WTC11 (cell line): ENCODE results near the gene RGS6. TPM values are rescaled to one million over a fixed set of nuclear protein-coding genes. Genes with fewer than 3 reads are reported as not detected.

ENCODE experiments used
- ATAC-seq: fragments of 200-7000 bp; cut with Tn5 transposase; 2 replicates; pipeline ENCODE4 v1.10.0; 2021; ENCODE audit warnings: mild to moderate bottlenecking, moderate library complexity
- CTCF ChIA-PET: fragments of 300-600 bp; sonication (Branson Sonifier 250); formaldehyde crosslinking; loops from one replicate; lab custom pipeline; 2021; ENCODE audit warnings: antibody characterized with exemption; lab: Charles Lee
- POLR2A ChIA-PET: fragments of 350-600 bp; sonication (Branson Sonifier 250); formaldehyde crosslinking; loops from one replicate; lab custom pipeline; 2021; ENCODE audit warnings: antibody characterized with exemption; lab: Charles Lee
- DNase-seq: peaks from one replicate; pipeline ENCODE4 v3.0.0; 2021; ENCODE audit warnings: low spot score
- H3K27ac Mint-ChIP-seq: 2 replicates; pipeline ENCODE4 v1.8.0; 2021; ENCODE audit warnings: mixed read lengths
- H3K27me3 Mint-ChIP-seq: 2 replicates; pipeline ENCODE4 v1.8.0; 2021; ENCODE audit warnings: low read depth, mild to moderate bottlenecking, moderate library complexity, mixed read lengths
- H3K36me3 Mint-ChIP-seq: 2 replicates; pipeline ENCODE4 v1.8.0; 2021; ENCODE audit warnings: mixed read lengths
- H3K4me1 Mint-ChIP-seq: 2 replicates; pipeline ENCODE4 v1.8.0; 2022; ENCODE audit warnings: mixed read lengths
- H3K4me3 Mint-ChIP-seq: 2 replicates; pipeline ENCODE4 v1.8.0; 2021; ENCODE audit warnings: mild to moderate bottlenecking, moderate library complexity, mixed read lengths
- H3K9me3 Mint-ChIP-seq: 2 replicates; pipeline ENCODE4 v1.8.0; 2021; ENCODE audit warnings: mixed read lengths
- CBFB ChIP-seq: sonication (generic); formaldehyde crosslinking; IDR thresholded peaks from 2 replicates; pipeline ENCODE4 v1.8.1; 2022; ENCODE audit warnings: mild to moderate bottlenecking, low read depth, missing genetic modification reagents
- CREM ChIP-seq: sonication (generic); formaldehyde crosslinking; IDR thresholded peaks from 2 replicates; pipeline ENCODE4 v1.8.1; 2022; ENCODE audit warnings: mild to moderate bottlenecking, missing genetic modification reagents, moderate library complexity
- CTCF ChIP-seq: fragments of 200-600 bp; IDR thresholded peaks from 2 replicates; pipeline ENCODE4 v1.8.0; 2022; ENCODE audit warnings: antibody characterized with exemption
- FOXK1 ChIP-seq: sonication (generic); formaldehyde crosslinking; IDR thresholded peaks from 2 replicates; pipeline ENCODE4 v1.8.0; 2022; ENCODE audit warnings: mild to moderate bottlenecking, moderate library complexity, missing genetic modification reagents
- HMGA2 ChIP-seq: fragments of 250-450 bp; sonication (Bioruptor Pico); IDR thresholded peaks from 2 replicates; pipeline ENCODE4 v1.4.0; 2021; ENCODE audit warnings: mild to moderate bottlenecking, moderate library complexity
- IRF2 ChIP-seq: sonication (generic); formaldehyde crosslinking; IDR thresholded peaks from 2 replicates; pipeline ENCODE4 v1.8.0; 2022; ENCODE audit warnings: low read depth, missing genetic modification reagents, borderline replicate concordance
- JAZF1 ChIP-seq: fragments of 250-450 bp; sonication (Bioruptor Pico); IDR thresholded peaks from 2 replicates; pipeline ENCODE4 v1.9.0; 2021; ENCODE audit warnings: moderate library complexity, mild to moderate bottlenecking, inconsistent platforms
- MXD4 ChIP-seq: fragments of 250-450 bp; sonication (Bioruptor Pico); IDR thresholded peaks from 2 replicates; pipeline ENCODE4 v1.8.0; 2021; ENCODE audit warnings: mild to moderate bottlenecking, moderate library complexity, borderline replicate concordance
- MYBL2 ChIP-seq: sonication (generic); formaldehyde crosslinking; IDR thresholded peaks from 2 replicates; pipeline ENCODE4 v1.8.1; 2023; ENCODE audit warnings: mild to moderate bottlenecking, moderate library complexity, missing genetic modification reagents
- NFYB ChIP-seq: sonication (generic); formaldehyde crosslinking; conservative IDR thresholded peaks from 2 replicates; pipeline ENCODE4 v1.8.0; 2022; ENCODE audit warnings: low read depth, missing genetic modification reagents
- PREB ChIP-seq: sonication (generic); formaldehyde crosslinking; IDR thresholded peaks from 2 replicates; pipeline ENCODE4 v1.8.1; 2022; ENCODE audit warnings: mild to moderate bottlenecking, missing genetic modification reagents, moderate library complexity, borderline replicate concordance
- SMAD4 ChIP-seq: sonication (generic); formaldehyde crosslinking; IDR thresholded peaks from 2 replicates; pipeline ENCODE4 v1.8.0; 2022; ENCODE audit warnings: mild to moderate bottlenecking, missing genetic modification reagents
- SOX15 ChIP-seq: fragments of 250-450 bp; sonication (Bioruptor Pico); IDR thresholded peaks from 2 replicates; pipeline ENCODE4 v1.9.0; 2021; ENCODE audit warnings: mild to moderate bottlenecking
- SP1 ChIP-seq: sonication (generic); formaldehyde crosslinking; conservative IDR thresholded peaks from 2 replicates; pipeline ENCODE4 v1.8.1; 2022; ENCODE audit warnings: missing genetic modification reagents
- TEAD4 ChIP-seq: sonication (generic); formaldehyde crosslinking; IDR thresholded peaks from 2 replicates; pipeline ENCODE4 v1.8.0; 2022; ENCODE audit warnings: mild to moderate bottlenecking, missing genetic modification reagents
- ZNF121 ChIP-seq: sonication (generic); formaldehyde crosslinking; IDR thresholded peaks from 2 replicates; pipeline ENCODE4 v1.8.0; 2023; ENCODE audit warnings: missing genetic modification reagents
- ZNF232 ChIP-seq: sonication (generic); formaldehyde crosslinking; IDR thresholded peaks from 2 replicates; pipeline ENCODE4 v1.8.0; 2022; ENCODE audit warnings: mild to moderate bottlenecking, missing genetic modification reagents
- ZNF671 ChIP-seq: fragments of 250-450 bp; sonication (Bioruptor Pico); IDR thresholded peaks from 2 replicates; pipeline ENCODE4 v1.8.0; 2021; ENCODE audit warnings: mild to moderate bottlenecking
- ZSCAN18 ChIP-seq: fragments of 250-450 bp; sonication (Bioruptor Pico); IDR thresholded peaks from 2 replicates; pipeline ENCODE4 v2.1.2; 2022; ENCODE audit warnings: mild to moderate bottlenecking, moderate library complexity
- total RNA-seq: library from RNA; stranded (reverse); gene quantifications from 3 replicates; pipeline ENCODE4 v1.2.3, GENCODE V29; 2021
- TF ChIP-seq, protein P1 (sequence below): sonication (generic); formaldehyde crosslinking; IDR thresholded peaks from 2 replicates; pipeline ENCODE4 v1.8.1; 2022; ENCODE audit warnings: missing genetic modification reagents, borderline replicate concordance
- TF ChIP-seq, protein P2 (sequence below): sonication (generic); formaldehyde crosslinking; IDR thresholded peaks from 2 replicates; pipeline ENCODE4 v1.8.1; 2023; ENCODE audit warnings: mild to moderate bottlenecking, missing genetic modification reagents
- TF ChIP-seq, protein P3 (sequence below): sonication (generic); formaldehyde crosslinking; IDR thresholded peaks from 2 replicates; pipeline ENCODE4 v1.8.1; 2022; ENCODE audit warnings: low read depth, missing genetic modification reagents, borderline replicate concordance
- TF ChIP-seq, protein P4 (sequence below): fragments of 250-450 bp; sonication (Bioruptor Pico); IDR thresholded peaks from 2 replicates; pipeline ENCODE4 v1.8.0; 2021; ENCODE audit warnings: mild to moderate bottlenecking

Gene RGS6
- total RNA-seq, 1 experiment from 2014 or later: 1.0 TPM

GRCh38 chr14:72146241-72146640 lies 214.0 kb downstream of the RGS6 start:
- ChIA-PET POLR2A (no interaction called here), CTCF (no interaction called here)
- ATAC-seq (no peak), DNase-seq (no peak)
- Mint-ChIP-seq H3K36me3 (peaks cover 2% of the 10 kb centered on the region), H3K27ac (no peak overlapping the region), H3K4me3 (no peak overlapping the region), H3K4me1 (no peaks in the 10 kb centered on the region), H3K9me3 (peaks cover 29% of the 10 kb centered on the region), H3K27me3 (no peaks in the 10 kb centered on the region; the same call in 1 of the 2 replicates)
- TF ChIP-seq JAZF1 (no peak), HMGA2 (CRISPR knock-in tag) (no peak), TEAD4 (CRISPR knock-in tag) (no peak), CTCF (no peak), PREB (CRISPR knock-in tag) (no peak), ZNF671 (CRISPR knock-in tag) (no peak), SMAD4 (CRISPR knock-in tag) (no peak), ZSCAN18 (no peak), CREM (CRISPR knock-in tag) (no peak), NFYB (CRISPR knock-in tag) (no peak), SOX15 (no peak)
- TF ChIP-seq, protein P1, sequence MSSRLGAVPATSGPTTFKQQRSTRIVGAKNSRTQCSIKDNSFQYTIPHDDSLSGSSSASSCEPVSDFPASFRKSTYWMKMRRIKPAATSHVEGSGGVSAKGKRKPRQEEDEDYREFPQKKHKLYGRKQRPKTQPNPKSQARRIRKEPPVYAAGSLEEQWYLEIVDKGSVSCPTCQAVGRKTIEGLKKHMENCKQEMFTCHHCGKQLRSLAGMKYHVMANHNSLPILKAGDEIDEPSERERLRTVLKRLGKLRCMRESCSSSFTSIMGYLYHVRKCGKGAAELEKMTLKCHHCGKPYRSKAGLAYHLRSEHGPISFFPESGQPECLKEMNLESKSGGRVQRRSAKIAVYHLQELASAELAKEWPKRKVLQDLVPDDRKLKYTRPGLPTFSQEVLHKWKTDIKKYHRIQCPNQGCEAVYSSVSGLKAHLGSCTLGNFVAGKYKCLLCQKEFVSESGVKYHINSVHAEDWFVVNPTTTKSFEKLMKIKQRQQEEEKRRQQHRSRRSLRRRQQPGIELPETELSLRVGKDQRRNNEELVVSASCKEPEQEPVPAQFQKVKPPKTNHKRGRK (CRISPR knock-in tag): no peak
- TF ChIP-seq, protein P2, sequence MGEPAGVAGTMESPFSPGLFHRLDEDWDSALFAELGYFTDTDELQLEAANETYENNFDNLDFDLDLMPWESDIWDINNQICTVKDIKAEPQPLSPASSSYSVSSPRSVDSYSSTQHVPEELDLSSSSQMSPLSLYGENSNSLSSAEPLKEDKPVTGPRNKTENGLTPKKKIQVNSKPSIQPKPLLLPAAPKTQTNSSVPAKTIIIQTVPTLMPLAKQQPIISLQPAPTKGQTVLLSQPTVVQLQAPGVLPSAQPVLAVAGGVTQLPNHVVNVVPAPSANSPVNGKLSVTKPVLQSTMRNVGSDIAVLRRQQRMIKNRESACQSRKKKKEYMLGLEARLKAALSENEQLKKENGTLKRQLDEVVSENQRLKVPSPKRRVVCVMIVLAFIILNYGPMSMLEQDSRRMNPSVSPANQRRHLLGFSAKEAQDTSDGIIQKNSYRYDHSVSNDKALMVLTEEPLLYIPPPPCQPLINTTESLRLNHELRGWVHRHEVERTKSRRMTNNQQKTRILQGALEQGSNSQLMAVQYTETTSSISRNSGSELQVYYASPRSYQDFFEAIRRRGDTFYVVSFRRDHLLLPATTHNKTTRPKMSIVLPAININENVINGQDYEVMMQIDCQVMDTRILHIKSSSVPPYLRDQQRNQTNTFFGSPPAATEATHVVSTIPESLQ (CRISPR knock-in tag): no peak

DNA sequence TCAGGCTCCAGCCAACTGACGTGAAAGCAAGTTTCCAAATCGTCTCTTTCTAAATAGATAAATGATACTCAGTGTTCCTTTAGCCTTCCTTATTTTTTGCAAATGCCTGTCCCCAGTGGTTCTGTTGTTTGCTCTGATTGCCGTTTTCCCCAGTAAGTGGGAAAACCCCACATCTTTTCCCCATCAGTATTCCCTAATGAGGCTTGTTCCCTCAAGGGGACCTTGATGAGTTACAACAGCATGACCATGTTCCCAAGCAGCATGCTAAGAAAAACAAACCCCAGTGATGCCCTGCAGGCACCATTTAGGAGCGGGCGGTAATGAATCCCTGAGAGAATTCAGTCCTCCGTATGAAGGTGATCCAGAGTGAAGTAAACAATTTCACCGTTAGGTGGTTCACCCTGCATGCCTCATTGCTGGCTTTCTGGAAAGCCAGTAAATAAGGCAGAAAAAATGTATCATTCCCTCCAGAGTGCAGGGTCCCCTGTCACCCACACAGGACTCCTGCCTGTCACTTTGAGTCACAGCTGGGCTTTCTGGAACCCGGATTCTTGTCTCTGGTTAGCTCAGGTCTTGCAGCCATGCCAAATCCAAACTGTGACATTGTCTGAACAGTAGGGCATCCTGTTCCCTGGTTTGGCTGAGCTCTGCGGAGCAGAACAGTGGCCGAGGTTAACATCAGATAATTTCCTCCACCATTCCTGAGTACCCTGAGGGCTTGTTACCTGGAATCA lies 222.6 kb downstream of the RGS6 start:
- peaks cover 30% of the 10 kb centered on the region for H3K36me3 Mint-ChIP-seq
- no peak overlapping the region for H3K4me3 Mint-ChIP-seq
- H3K27me3 Mint-ChIP-seq: peaks cover 7% of the 10 kb centered on the region
- ChIA-PET POLR2A (no interaction called here), CTCF (no interaction called here)
- H3K27ac Mint-ChIP-seq: no peak overlapping the region
- no peak for ATAC-seq
- no peak for DNase-seq
- peaks cover 60% of the 10 kb centered on the region for H3K9me3 Mint-ChIP-seq
- H3K4me1 Mint-ChIP-seq: peaks cover 3% of the 10 kb centered on the region; the same call in 1 of the 2 replicates
- TF ChIP-seq, protein P3, sequence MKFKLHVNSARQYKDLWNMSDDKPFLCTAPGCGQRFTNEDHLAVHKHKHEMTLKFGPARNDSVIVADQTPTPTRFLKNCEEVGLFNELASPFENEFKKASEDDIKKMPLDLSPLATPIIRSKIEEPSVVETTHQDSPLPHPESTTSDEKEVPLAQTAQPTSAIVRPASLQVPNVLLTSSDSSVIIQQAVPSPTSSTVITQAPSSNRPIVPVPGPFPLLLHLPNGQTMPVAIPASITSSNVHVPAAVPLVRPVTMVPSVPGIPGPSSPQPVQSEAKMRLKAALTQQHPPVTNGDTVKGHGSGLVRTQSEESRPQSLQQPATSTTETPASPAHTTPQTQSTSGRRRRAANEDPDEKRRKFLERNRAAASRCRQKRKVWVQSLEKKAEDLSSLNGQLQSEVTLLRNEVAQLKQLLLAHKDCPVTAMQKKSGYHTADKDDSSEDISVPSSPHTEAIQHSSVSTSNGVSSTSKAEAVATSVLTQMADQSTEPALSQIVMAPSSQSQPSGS (CRISPR knock-in tag): no peak
- TF ChIP-seq, protein P2 (CRISPR knock-in tag): no peak
- TF ChIP-seq ZNF232 (CRISPR knock-in tag): no peak
- no peak for TF ChIP-seq MXD4
- TF ChIP-seq, protein P4, sequence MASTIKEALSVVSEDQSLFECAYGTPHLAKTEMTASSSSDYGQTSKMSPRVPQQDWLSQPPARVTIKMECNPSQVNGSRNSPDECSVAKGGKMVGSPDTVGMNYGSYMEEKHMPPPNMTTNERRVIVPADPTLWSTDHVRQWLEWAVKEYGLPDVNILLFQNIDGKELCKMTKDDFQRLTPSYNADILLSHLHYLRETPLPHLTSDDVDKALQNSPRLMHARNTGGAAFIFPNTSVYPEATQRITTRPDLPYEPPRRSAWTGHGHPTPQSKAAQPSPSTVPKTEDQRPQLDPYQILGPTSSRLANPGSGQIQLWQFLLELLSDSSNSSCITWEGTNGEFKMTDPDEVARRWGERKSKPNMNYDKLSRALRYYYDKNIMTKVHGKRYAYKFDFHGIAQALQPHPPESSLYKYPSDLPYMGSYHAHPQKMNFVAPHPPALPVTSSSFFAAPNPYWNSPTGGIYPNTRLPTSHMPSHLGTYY (CRISPR knock-in tag): no peak
- TF ChIP-seq FOXK1 (CRISPR knock-in tag): no peak
- no peak for TF ChIP-seq SP1
- no peak for TF ChIP-seq MYBL2 (CRISPR knock-in tag)
- no peak for TF ChIP-seq CBFB (CRISPR knock-in tag)
- no peak for TF ChIP-seq IRF2
- TF ChIP-seq ZNF121: no peak
- TF ChIP-seq SMAD4 (CRISPR knock-in tag): no peak
